Stimulated activated CD8-positive, alpha-beta memory T cell treated with anti-CD3 and anti-CD28 coated beads, Interleukin-15, amount 100 ng/mL, for 48 hours (primary cell): Measurements from ENCODE around the gene HUS1B.
"Not testable (repeated sequence)": the region's sequence is repeated elsewhere in the genome, so short reads cannot be mapped to it uniquely, and the experiment has no call there.

Experiments used
- DNase-seq, 2 donors: peaks; one replicate each; pipeline ENCODE4 v3.0.0-alpha.2; 2020; ENCODE audit warnings: low read depth in 2 of 2

The HUS1B gene

DNA sequence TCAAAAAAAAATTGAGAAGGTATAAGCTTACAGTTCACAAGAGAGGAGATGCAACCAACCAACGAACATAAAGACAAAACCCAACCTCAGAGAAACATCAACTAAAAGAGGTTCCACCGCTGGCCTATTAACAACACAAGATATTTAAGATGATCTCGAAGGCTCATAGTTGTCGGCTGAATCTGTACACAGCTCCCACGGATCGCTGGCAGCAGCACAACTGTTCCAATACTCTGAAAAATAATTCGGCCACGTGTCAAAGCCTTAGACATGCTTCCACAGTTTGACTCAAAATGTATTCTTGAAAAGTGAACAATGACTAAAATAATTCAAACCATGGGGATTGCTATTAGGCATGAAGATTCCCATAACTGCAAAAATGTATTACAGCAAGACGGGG, 22.4 kb upstream of the HUS1B start:
- DNase-seq, result no peak

DNA sequence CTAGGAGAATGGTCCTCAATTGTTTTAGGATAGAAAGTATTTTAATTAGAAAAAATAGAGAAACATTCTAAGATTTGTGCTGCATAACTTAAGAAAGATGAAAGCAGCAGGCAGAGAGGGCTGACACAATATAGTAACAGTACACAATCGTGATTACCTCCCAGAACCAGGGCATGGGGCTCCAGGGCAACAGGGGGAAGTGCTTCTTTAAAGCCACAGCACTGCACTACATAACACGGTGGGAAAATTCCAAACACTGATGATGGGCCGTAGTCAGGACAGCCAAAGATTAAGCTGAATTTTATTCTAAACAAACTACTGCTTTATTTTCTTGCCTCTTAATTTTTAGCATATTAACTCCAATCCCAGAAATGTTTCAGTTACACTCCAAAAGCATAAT, 21.6 kb upstream of the HUS1B start:
- no peak for DNase-seq

DNA sequence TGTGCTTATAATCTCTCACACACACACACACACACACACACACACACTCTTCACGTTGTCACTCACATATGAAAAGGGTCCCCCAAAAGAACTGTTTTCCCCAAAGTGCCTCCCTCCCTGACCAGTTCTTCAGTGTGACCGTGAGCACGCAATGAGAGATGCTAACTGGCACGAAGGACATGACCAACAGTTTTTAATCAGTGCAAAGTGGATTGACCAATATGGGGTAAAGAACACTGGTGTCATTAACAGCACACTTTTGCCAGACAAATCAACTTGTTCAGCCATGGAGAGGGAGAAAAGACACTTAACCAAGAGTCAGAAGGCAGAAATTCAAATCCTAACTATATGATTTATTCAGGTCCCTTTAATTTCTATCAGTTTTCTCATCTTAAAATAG, 21.0 kb upstream of the HUS1B start:
- DNase-seq, result no peak

DNA sequence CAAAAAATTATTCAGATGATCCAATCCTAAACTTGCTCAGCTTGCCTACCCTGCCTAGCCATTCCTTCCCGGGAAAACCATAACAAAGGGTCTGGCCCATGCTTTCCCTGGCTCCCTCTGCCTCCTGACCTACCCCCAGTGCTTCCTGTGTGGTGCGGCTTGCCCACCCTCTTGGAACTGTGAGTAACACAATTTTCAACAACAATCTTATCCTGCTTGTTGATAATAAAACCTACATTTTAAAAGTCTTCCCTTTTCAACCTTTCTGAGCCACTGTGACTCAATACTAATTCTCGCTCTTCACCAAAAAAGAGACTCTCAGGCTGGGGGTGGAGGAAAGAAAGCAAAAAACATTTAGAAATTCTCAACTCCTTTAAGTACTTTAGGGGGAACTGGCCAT, 18.1 kb upstream of the HUS1B start:
- DNase-seq, result no peak

DNA sequence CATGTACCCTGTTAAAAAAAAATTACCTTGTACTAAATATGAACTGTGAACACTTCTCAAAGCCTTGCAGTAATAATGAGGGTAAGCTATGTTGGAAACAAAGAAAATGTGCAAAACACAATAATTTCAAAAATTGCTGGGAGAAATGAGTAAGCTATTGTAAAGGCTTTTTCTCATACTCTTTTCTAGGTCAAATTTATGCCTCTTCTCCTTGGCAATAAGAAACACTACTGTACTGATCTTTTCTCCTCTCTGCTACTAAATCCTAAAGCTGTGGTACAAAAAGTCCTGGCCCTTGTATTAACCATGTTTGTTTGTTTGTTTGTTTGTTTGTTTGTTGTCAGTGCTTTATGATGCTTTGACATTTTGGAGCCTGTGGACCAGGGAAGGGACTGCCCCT, 17.5 kb upstream of the HUS1B start:
- no peak for DNase-seq

DNA sequence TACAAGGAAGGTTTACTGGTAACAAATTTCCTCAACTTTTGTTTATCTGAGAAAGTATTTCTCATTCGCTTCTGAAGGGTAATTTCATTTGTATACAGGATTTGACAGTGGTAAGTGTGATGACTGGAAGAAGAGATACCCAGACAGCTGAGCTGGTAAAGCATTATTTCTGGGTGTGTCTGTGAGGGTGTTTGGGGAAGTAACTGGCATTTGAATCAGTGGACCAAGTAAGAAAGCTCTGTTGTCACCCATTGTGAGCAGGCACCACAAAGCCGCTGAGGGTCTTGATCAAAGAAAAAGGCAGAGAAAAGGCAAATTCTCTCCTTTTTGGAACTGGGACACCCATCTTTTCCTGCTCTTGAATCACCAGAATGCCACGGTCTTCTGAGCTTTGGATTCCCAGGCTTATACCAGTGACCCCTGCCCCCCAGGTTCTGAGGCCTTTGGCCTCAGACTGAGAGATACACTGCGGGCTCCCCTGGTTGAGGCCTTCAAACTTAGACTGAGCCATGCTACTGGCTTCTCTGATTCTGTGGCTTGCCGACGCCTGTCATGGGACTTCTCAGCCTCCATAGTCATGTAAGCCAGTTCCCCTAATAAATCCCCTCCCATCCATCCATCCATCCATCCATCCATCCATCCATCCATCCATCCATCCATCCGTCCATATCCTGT, 10.5 kb upstream of the HUS1B start:
- DNase-seq, result no peak

DNA sequence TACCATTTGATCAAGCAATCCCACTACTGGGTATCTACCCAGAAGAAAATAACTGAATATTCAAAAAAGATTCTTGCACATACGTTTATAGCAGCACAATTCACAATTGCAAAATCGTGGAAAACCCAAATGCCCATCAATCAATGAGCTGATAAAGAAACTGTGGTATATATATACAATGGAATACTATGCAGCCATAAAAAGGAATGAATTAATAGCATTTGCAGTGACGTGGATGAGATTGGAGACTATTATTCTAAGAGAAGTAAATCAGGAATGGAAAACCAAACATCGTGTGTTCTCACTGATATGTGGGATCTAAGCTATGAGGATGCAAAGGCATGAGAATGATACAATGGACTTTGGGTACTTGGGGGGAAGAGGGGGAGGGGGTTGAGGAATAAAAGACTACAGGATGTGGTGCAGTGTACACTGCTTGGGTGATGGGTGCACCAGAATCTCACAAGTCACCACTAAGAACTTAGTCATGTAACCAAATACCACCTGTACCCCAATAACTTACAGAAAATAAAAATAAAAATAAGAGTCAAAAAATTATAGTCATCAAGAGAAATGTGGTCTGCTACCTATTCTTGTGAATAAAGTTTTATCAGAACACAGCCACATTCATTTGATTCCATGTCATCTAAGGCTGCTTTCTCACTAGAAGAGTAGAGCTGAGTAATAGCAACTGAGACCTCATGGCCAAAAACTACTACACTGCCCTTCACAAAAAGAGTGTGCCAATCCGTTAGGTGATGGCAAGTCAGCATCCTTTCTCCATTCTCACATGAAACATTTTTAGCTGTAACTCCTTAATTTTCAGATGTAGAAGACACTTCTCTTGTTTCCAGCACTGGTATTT, 8.7 kb upstream of the HUS1B start:
- DNase-seq, result no peak

DNA sequence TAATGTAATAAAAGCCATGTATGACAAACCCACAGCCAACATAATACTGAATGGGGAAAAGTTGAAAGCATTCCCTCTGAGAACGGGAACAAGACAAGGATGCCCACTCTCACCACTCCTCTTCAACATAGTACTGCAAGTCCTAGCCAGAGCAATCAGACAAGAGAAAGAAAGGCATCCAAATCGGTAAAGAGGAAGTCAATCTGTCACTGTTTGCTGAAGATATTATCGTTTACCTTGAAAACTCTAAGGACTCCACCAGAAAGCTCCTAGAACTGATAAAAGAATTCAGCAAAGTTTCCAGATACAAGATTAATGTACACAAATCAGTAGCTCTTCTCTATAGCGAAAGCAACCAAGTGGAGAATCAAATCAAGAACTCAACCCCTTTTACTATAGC, 6.9 kb upstream of the HUS1B start:
- not testable (repeated sequence) for DNase-seq

DNA sequence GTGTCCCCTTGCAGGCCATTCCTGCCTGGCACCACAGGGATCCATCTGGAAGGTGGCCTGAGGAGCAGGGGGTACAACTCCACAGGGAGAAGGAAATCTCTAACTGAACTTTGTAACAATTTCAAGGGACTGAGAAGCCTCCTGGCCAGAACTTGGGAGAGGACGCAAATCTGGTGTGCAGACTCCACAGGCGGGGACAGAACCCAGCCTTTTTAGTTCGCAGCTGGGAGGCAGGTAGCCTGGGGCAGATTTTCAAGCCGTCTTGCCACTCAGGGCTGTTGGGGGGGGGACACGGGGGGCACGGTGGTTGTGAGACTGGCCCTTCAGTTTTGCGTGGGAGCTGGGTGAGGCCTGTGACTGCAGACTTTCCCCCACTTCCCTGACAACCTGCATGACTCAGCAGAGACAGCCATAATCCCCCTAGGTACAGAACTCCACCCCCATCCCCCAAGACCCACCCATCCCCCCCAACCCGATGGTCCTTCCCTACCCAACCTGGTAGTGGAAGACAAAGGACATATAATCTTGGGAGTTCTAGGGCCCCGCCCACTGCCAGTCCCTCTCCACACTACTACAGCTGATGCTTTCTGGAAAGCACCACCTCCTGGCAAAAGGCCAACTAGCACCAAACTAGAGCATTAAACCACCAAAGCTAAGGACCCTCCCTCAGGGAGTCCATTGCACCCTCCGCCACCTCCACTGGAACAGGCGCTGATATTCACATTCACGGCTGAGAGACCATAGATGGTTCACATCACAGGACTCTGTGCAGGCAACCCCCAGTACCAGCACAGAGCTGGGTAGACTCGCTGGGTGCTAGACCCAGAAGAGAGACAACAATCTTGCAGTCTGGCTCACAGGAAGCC, 3.0 kb upstream of the HUS1B start:
- DNase-seq, result no peak

DNA sequence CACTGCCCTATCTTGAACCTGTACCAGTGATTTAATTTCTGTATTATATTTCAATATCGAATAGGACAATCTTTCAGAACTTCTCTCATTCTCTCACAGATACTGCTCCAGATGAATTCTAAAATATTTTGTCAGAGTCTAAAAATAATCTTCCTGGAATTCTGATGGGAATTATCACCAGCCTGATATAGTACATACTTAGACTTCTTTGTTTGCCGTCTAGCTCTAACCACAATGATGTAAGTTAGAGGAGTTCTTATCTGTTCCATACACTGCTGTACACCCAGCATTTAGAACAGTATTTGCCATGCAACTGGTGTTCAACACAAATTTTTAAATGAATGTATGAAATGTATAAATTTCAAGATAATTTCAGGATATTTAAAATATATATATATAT, 1.3 kb upstream of the HUS1B start:
- no peak for DNase-seq

DNA sequence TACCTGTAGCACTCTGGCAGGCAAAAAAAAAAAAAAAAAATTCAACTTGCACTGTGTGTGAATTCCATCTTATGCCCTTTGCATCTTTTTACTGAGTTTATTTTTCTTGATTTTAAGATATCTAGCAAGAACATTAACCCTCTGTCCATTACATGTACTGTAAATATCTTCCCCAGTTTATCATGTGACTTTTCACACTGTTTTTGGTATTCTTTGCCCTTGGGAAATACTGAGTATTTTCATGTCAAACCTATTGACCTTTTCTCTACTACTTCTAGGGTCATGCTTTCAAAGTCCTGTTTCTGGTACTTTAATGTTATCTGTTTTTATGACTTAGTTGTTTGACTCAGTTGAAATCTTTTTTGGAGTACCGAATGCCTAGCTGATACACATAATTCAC, 843 bp upstream of the HUS1B start:
- DNase-seq, result no peak

DNA sequence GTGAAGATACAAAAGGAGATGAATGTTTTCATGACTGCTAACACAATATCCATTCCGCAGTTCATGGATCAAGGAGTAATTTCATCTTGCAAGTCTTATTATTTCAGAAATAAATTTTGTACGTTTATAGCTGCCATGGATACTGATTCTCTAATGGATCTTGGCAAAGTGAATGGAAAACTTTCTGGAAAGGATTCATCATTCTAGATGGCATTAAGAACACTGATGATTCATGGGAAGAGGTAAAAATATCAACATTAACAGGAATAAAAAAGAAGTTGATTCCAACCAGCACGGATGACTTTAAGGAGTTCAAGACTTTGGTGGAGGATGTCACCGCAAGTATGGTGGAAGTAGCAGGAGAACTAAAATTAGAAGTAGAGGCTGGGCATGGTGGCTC, 2.8 kb downstream of the HUS1B start:
- DNase-seq, result no peak

DNA sequence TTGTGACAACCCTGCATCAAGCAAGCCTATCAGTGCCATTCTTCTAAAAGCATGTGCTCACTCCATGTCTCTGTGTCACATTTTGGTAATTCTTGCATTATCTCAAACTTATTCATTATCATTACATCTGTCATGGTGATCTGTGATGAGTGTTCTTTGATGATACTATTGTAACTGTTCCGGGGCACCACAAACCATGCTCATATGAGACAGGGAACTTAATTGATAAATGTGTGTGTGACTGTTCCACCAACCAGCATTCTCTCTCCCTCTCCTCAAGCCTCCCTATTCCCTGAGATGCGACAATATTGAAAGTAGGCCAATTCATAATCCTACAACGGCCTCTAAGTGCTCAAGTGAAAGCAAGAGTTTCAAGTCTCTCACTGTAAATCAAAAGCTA, 4.0 kb downstream of the HUS1B start:
- no peak for DNase-seq

DNA sequence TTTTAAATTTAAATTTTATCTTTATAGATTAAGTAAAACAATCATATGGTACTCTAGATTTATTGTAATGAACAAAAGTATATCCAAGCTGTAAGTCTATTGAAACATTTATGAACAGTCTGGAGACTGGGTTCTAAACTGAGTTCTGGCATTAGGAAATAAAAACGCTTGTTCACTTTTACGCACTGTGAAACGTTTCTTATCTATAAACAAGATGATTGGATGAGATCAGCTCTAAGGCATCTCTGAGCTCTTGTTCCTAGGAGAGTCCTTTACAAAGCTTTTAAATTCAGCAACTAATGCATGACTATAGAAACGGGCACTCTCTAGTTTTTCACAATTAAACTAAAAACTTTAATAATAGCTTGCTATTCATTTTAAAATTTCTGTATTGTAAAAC, 6.8 kb downstream of the HUS1B start:
- DNase-seq, result no peak

DNA sequence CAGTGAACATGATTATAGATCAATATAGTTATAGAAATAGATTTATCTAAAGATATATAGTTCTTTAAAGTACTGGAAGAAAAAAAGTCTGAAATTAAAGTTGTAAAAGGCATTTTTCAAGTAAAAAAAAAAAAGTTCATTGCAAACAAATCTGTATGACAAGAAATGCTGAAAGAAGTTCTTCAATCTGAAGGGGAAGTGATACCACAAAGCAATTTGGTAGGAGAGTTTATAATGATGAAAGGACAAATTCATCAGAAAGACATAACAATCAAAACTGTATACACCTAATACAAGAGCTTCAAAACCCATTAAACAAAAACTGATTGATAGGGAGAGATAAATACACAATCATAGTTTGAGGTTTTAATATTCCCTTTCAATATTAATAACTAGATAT, 14.1 kb downstream of the HUS1B start:
- no peak for DNase-seq

DNA sequence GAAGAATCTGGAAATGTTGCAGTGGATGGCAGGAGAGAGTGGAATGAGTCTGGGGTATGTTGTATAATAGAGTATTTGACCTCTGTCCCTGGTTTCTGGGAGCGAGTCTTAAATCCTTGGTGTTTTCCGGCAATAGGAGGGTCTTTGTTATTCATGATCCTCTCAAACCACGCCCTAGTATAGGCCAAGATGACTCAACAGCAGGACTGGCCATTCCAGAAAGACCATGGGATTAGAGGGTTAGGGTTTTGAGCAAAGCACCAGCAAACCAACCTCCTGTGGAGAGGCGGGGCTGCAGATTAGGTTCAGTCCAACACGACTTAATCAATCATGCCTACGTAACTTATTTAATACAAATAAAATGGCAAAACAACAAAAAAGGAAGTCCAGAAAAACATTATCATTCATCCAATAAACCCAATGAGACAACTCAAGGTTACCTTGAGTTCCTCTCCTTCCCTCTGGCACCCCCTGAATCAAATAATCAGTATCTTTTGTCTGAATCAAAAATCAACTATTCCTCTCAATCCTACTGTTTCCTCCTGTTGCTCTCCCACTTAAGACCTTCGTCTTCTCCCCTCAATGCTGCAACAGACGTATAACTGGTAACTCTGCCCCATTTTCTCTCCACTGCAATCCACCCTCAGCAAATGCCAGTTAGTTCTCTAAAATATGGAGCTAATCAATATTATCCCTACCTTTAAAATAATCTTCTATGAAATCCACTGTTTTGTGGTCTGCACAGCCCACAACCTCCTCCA, 15.5 kb downstream of the HUS1B start:
- DNase-seq, result no peak

DNA sequence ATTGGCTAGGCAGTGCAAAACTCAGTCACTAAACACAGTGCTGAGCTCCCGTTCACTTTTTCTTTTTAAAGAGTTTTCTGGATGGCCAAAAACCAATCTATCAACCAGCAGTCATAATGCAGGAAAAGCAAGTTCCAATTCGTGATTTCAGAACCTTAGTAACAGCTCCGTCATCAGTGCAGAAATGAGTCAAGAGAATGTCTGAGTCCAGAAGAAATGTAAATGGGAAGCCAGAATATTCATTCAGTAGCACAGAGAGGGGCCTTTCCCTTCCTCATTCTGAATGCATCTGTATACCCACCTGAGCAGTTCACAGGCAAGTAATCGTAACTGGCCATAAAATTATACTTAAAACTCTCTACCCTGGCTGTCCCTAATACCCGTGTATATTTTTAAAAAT, 20.4 kb downstream of the HUS1B start:
- no peak for DNase-seq

DNA sequence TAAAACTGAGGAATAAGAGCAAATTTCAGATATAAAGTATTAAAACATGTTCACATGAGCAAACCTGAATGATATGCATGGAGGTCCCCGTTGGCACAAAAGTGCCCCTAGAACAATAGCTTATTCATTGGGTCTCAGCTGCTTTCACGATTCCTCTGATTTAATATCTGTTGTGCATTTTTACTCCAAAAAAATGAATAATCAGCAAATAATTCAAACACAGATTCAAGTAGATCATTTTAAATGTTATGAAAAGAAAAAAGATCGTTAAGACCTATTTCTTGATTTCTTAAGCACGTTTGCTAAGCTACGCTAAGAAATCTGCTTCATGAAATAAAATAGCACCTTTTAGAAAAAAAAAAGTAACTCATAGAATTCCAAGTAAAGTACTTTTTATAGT, 21.7 kb downstream of the HUS1B start:
- DNase-seq, result no peak

DNA sequence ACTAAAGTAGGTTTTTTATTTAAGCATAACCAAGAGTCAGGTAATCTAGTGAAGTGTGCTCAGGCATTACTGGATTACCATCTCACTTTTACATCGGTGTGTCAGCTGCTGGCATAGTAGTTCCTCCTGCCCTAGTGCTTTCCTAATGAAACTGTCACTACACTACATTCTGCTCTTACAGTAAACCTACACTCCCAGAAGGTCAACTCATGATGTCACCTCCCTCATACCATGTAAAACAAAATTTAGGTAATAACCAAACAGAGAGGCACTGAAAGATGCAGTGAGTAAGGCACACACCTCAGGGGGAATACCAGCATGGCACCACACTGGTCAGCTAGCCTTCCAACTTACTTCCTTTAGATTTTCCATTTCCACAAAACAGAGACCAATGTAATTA, 23.3 kb downstream of the HUS1B start:
- DNase-seq, result no peak

DNA sequence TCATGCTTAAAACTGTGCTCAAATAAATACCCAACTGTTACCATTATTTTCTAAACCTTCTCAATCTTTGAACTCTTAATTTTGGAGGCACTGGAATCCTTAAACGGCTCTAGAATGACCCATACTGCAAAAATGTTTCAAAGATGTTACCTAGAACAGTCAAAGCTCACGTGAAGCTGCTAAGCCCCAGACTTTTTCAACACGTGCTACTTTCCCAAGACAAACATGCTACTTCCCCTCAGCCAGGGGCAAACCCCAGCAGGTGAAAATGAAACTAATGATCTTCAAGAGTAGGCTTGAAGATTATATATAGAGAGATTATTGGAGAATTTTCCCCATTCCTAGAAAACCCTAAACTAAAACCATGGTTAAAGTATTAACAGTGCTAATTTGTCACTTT, 28.1 kb downstream of the HUS1B start:
- no peak for DNase-seq

DNA sequence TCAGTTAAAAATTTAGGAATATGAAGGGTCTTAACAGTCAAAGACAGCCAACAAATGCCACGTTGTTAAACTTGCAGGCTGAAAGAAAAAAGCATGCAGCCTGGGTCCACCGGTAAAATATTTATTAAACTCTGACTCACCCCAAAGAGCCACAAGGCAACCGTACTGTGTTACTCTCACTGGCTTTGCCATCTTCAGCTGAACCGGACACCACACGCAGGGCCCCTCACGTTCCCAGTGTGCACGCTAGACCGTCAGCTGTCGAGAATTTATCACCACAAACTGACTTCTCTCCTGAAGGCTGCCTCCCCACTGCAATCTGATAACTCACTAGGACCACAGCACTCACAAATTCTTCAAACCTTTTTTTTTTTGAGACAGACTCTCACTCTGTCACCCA, 30.7 kb downstream of the HUS1B start:
- no peak for DNase-seq

DNA sequence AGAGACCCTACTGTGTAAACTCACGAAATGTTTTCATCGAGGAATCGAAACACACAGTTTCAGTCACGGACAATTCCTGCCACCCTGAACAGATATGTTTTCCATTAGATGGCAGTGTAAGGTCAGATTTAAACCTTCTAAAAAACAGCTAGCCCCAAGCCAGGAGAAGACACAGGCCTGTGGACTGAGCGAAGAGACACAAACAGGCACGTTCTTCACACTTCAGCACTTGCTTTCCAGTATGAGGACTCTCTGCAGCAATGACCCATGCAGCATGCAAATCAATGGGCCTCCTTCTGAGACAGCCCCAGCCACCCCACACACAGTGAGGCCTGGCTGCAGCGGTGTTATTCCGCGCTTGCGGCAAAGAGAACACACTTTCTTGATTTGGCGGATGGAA, 31.9 kb downstream of the HUS1B start:
- no peak for DNase-seq
